HG03159 (cell line): ENCODE results near the gene PID1.
"Not testable (repeated sequence)": the region's sequence is repeated elsewhere in the genome, so short reads cannot be mapped to it uniquely, and the experiment has no call there.

Experiments used
- ATAC-seq: cut with Tn5 transposase; IDR thresholded peaks from one replicate; pipeline ENCODE4 v1.9.1; 2021; ENCODE audit warnings: mild to moderate bottlenecking, moderate library complexity; ENCODE audit not compliant: unreplicated experiment

Gene PID1

DNA sequence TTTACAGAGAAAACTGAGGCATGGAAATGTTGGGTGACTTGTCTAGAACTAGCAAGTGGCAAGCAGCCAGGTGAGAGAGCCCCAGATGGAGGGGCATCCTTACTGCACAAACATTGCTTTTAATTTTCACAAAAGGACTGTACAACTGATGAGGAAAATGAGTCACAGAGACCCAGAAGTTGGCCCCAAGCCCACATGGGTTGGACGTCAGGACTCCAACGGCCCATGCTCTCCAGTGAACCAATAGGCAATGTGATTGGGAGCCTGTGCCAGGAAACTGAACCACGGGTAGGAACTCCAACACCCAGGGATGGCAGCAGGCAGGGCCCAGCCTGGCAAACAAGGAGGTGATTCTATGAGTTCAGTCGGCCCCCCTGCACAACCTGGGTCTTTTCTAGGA is 50.8 kb downstream of the PID1 start:
- ATAC-seq: no peak

DNA sequence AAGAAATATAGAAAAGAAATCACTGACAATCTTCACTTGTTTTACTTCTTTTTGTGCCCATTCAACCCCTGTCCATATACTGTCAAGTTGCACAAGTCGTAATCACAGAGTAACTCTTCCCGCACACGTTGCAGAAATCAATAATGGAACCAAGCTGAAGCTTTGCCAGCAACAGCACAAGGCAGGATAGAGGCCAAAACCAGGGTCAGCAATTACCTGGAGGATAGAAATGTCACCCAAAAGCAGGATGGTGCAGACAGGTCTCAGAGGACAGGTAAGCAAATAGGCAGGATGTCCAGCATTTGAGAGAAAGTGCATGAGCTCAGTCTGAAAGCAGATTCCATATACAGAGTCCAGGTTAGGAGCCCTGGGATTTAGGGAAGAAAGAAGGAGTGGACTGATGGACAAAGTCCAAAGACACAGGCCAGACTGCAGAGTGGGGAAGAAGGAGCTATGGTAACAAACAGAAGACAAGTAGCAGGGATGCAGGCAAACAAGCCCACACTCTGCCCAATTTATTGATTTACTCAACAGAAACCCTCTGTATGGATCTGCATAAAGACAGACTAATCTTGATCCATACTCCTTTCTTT is 52.7 kb downstream of the PID1 start:
- ATAC-seq: no peak

GRCh38 chr2:229212241-229212640 is 58.8 kb downstream of the PID1 start:
- ATAC-seq: no peak

DNA sequence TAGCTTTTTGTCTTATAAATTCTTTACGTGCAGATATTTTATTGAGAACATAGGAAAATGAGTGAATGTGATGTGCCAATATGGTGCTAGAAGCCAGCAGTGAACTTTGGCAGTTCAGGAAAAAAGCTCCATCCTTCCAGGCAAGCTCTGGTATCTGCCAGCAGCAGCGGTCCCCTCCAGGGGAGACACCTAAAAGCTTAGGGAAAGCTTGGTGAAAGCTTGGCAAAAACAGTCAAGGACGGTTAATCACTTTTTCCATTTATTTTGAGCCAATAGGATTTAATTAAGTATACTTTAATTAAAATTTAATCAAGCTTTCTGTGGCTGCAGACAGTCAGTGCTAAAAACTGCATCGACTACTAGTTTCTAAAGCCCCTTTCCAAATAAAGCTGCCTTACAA is 60.4 kb downstream of the PID1 start:
- ATAC-seq: no peak

- ATAC-seq: no peak
These were observed 64.5 kb downstream of the PID1 start for GRCh38 chr2:229206548-229206947.

- ATAC-seq: no peak
These were observed 65.4 kb downstream of the PID1 start for GRCh38 chr2:229205704-229206103.

- no peak for ATAC-seq
These were observed 68.4 kb downstream of the PID1 start for GRCh38 chr2:229202646-229203045.

DNA sequence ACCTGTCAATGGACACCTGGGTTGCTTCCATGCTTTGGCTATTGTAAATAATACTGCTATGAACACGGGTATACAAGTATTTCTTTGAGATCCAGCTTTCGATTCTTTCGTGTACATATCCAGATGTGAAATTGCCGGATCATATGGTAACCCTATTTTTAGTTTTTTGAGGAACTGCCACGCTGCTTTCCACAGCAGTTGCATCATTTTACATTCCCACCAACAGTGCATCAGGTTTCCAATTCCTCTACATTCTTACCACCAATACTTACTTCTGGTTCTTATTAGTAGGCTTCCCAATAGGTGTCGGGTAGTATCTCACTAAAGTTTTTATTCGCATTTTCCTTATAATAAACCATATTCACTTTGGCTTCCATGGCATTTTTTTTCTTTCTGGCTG is 69.6 kb downstream of the PID1 start:
- ATAC-seq: no peak

DNA sequence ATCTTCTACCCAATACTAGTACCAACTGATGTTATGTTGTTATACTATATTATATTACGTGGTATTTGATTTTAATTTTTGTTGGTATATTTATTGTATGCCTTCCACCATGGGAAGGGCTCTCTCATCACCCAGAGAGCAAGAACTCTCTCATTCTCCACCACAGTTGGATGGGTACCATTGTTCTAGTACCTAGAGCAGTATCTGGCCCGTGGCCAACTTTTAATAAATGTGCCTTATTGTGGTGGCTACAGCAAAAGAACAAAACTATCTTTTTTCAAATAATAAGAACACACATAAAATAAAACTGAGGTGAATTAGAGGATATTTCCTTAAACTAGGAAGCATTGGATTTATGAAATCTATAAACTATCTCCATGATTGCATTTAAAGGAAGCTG is 71.8 kb downstream of the PID1 start:
- no peak for ATAC-seq

- no peak for ATAC-seq
These were observed 74.6 kb downstream of the PID1 start for GRCh38 chr2:229196448-229196847.

- no peak for ATAC-seq
These were observed 75.6 kb downstream of the PID1 start for GRCh38 chr2:229195346-229195947.

- no peak for ATAC-seq
These were observed 77.8 kb downstream of the PID1 start for GRCh38 chr2:229193281-229193680.

DNA sequence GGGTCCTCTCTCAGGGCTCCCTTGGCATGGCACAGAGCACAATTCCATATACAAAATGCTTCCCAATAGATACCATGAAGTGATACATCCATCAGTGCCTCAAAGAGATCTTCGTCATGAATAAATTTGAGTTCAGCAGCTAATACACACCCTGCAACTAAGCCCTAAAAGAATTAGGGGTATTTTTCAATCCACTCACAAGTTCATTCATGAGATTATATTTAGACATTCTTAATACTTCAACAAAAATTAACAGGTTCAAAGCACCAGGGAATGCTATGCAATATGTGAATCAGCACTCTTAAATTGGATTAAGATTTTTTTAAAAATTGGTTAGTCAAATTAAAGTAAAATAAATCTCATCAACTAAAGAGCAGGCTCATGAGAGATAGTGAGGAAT is 79.7 kb downstream of the PID1 start:
- ATAC-seq: no peak

- not testable (repeated sequence) for ATAC-seq
These were observed 84.0 kb downstream of the PID1 start for GRCh38 chr2:229187123-229187522.

GRCh38 chr2:229181641-229182040 is 89.4 kb downstream of the PID1 start:
- no peak for ATAC-seq

DNA sequence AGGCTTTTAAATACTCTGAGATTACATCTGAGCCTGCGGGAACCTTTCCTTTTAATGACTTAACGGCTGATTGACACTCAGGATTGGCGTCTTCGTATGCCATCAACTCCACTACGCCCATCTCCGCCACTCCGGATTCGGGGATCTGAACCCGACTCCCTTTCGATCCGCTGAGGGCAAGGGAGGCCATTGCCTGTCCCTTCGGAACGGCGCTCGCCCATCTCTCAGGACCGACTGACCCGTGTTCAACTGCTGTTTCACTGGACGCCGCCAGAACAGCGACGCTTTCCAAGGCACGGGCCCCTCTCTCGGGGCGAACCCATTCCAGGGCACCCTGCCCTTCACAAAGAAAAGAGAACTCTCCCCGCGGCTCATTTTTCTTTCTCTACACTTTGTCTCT is 90.4 kb downstream of the PID1 start:
- ATAC-seq: no peak

- no peak for ATAC-seq
These were observed 91.5 kb downstream of the PID1 start for GRCh38 chr2:229179628-229180027.

DNA sequence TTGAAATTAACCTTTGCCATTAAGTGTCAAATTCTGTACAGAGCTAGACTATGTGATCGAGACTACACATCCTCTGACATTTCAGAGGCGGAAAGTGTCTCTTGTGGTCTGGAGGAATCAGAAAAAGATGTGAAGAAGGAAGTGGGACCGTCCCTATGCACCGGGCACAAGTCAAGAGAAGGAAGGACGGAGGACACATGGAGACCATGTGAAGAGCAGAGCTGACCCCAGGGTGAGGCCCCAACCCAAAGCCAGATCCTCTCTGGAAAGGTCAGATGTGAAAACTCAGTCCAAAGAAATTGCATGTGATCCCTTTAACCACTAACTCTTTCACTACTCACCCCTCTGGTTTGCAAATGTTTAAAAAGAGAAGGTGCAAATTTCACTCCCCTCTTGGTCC is 92.4 kb downstream of the PID1 start:
- ATAC-seq: no peak

DNA sequence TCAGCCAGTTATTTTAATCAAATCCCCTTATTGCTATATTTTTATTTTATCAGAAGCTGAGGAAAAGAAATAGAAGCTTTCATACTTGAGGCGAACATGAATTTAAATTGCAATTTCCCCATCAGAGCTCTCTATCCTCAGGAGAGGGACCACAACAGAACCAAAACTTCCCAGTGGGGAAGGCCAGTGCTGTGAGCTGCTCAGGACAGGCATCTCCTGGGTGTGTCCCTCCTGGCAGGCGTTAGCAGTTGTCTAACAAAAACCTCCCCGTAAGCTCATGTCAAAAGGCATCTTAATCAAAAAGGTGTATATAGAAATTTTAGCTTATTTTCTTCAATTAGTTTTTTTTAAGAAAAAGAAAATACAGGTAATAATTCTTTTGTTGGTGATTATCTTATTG is 93.0 kb downstream of the PID1 start:
- no peak for ATAC-seq

- no peak for ATAC-seq
These were observed 95.0 kb downstream of the PID1 start for GRCh38 chr2:229176136-229176535.

DNA sequence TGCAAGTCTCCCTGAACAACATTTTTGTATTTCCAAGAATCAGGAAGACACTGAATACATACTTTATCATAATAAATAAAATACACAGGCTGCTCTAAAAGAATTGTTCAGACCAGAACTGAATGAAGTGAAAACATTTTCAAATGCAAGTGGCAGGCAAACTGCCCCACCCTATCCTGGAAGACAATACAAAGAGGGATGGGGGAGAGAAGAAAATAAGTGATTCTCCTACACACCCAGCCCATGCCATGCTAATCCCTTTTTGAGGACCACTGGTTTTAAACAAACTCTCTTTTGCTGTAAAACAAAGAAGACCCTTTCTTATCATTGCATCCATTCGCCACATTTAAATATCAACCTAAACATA is 95.6 kb downstream of the PID1 start:
- ATAC-seq: no peak

DNA sequence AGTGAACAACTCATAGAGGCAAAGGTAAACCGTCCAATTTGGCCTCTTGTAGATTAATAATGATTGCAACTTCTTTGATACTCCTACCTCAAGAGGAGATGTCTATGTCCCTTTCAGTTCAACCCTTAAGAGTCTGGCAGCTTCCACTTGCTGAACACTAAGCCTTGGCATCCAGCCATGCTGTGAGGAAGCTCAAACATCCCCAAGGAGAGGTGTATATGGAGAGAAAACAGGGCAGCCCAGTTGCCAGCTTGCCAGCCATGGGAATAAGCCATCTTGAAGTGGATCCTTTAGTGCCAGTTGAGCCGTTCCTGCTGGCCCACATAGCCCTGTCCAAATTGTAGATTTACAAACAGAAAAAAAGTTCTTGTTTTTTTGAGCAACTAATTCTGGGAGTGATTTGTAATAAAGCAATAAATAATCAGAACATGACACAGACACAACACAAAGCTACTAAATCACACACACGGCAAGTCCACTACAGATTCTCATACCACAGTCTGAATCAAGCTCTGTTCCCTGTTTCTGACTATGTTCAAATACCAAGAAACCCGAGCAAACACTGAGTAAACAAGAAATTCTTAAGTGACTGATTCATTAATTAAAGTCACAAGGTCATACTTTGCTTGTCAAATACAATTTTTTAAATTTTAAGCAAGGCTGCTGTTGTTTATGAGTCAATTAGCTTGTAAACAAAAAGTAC is 96.1 kb downstream of the PID1 start:
- ATAC-seq: no peak
